Bronchus fibroblast of lung (primary cell): ENCODE measurements around the gene C6orf52. TPM values are rescaled to one million over a fixed set of nuclear protein-coding genes. Genes with fewer than 3 reads are reported as not detected.

Experiments
- total RNA-seq: library from RNA; depleted of rRNA; stranded (reverse); fragments of >200 nt; gene quantifications from 2 replicates; pipeline ENCODE4 v1.2.3, GENCODE V29; 2015

C6orf52 gene
- total RNA-seq, result 0.84 and 0.89 TPM in 2 replicates

GRCh38 chr6:10694302-10695085 is at the start of gene C6orf52, which contains the start of gene PAK1IP1:
C6orf52 (minus strand) TSS chr6:10694616; CDS start chr6:10687550, 7,066 bp downstream.
PAK1IP1 (plus strand) TSS chr6:10694972; CDS start chr6:10694986, 14 bp downstream.

DNA sequence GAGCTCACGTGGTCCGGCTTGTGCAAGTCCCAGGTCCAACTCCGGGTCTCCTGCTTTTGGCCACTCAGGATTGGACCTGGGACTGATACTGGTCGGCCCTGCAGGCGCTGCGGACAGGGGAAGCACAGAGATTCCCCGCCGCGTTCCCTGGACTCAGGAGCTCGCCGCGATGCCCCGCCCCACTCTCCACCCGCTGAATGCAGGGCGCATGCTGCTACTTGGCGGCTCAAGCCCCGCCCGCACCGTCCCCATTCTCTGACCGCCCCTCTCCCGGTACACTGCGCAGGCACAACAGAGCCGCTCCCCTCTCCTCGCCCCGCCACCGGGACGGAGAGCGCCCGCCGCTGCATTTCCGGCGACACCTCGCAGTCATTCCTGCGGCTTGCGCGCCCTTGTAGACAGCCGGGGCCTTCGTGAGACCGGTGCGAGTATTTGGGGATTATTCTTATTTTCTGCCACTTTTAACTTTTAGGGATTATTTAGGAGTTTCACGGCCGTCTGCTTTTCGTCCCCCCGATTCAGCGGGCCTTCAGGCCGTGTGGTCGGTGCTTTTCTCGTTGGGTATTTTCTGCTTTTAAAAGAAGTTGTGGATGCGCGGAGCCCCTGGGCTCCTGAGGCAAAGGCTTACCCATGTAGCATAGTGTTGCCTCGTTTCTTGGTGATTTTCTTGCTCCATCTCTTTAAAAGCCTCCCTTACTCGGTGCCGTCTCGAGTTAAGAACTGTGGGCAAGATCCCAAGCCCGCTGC is 28.6 kb upstream of the C6orf52 start, which contains the start of gene TMEM14C:
Gene TMEM14C (plus strand): TSS at position 251 of the 747 bp plus-strand sequence. CDS start 1,544 bp downstream, outside the sequence.

Other genes with a start within 250 kb of the C6orf52 start
- gene GCNT2, start 173.3 kb downstream of the C6orf52 start, total RNA-seq, result 0.15 and 0.17 TPM in 2 replicates
- gene PAK1IP1, start 356 bp upstream of the C6orf52 start, total RNA-seq, result 15.3 and 16.8 TPM in 2 replicates
- gene TMEM14C, start 28.5 kb upstream of the C6orf52 start, total RNA-seq, result 151 and 160 TPM in 2 replicates
- gene TMEM14B, start 53.2 kb upstream of the C6orf52 start, total RNA-seq, result 106 and 126 TPM in 2 replicates
- gene MAK, start 143.9 kb upstream of the C6orf52 start, total RNA-seq, result 0.15 TPM in 1 of 2 replicates, not detected in the other
- gene GCM2, start 187.4 kb upstream of the C6orf52 start, total RNA-seq, result not detected in 2 replicates
- under 0.01 and 0.30 TPM in 2 replicates for gene SYCP2L, start 192.4 kb upstream of the C6orf52 start, total RNA-seq